T-helper 9 cell (primary cell): Measurements from ENCODE around the gene TFAP2E.

ENCODE experiments used
- DNase-seq: peaks from one replicate; pipeline ENCODE4 v3.0.0-alpha.2; 2020

The TFAP2E gene

DNA sequence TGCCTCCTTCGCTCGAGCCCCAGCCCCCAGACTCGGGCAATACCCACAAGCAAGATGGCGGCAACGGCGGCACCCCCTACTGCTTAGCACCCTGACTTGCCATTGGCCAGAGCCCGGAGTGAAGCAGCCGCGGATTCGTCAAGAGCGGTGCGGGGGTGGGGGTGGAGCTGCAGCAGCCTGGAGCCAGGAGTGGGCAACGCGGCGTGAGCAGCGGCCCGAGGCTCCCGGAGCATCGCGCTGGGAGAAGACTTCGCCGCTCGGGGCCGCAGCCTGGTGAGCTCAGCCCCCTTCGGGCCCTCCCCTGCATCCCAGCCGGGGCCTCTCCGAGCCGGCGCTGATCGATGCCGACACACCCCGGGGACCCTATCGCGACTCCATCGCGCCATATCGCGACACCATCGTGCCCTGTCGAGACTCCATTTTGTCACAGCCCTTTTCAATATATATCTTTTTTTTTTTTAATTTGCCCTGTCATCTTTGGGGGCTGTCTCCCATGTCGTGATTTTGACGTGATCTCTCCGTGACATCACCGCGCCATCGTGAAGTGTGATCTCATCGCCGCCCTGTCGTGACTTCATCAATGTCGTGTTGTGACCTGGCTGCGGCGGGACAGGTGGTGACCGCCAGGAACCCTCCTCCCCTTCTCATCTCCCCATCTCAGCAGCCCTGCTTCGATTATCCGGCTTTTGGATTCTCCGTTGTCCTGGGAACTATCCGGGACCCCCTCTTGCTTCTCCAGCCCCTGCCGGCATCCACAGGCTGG lies 15.3 kb upstream of the TFAP2E start, which contains the start of gene NCDN:
Gene NCDN, plus strand, starts transcription at position 189 of the 763 bp plus-strand sequence. Its CDS starts 392 bp downstream, at position 581.
- peak; percentile 91 for DNase-seq

GRCh38 chr1:35558374-35559316 lies 14.5 kb upstream of the TFAP2E start:
- peak; percentile 26 for DNase-seq

GRCh38 chr1:35559317-35559944 lies 13.7 kb upstream of the TFAP2E start:
- peak; percentile 28 for DNase-seq

DNA sequence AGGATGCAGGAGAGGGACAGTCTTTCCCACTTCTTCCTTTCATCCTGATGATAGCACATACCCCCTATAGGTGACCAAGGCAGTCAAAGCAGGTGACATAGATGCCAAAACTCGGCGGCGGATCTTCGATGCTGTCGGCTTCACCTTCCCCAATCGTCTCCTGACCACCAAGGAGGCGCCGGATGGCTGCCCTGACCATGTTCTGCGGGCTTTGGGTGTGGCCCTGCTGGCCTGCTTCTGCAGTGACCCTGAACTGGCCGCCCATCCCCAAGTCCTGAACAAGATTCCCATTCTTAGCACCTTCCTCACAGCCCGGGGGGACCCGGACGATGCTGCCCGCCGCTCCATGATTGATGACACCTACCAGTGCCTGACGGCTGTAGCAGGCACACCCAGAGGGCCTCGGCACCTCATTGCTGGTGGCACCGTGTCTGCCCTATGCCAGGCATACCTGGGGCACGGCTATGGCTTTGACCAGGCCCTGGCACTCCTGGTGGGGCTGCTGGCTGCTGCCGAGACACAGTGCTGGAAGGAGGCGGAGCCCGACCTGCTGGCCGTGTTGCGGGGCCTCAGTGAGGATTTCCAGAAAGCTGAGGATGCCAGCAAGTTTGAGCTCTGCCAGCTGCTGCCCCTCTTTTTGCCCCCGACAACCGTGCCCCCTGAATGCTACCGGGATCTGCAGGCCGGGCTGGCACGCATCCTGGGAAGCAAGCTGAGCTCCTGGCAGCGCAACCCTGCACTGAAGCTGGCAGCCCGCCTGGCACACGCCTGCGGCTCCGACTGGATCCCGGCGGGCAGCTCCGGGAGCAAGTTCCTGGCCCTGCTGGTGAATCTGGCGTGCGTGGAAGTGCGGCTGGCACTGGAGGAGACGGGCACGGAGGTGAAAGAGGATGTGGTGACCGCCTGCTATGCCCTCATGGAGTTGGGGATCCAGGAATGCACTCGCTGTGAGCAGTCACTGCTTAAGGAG lies 12.6 kb upstream of the TFAP2E start:
- no peak for DNase-seq

DNA sequence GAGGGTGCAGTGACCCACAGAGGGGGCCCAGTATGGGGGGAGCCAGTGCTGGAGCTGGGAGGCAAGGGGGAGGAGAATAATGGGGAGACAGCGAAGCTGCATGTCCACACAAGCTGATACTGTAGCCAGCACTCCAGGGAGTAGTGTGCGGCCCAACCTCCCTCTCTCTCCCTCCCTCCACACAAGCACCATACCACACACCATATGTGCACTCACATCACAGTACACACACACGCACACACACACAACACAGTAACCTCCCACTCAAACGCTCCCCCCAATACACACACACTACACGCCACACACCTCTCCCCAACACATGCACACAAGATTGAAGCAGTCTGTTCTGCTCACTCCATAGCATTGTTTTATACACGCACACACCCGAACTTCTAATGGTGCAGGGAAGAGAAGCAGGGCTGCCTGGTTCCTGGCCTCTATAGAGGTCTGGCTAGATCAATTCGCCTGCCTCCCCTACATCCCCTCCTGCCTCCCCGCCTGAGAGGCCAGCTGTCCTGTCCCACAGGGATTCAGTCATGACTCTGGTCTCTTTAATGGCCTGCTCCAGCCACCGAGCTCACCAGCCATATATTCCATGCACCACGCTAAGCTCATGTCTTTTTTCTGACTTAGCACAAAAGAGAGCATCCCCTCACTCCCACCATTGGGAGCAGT lies 11.7 kb upstream of the TFAP2E start:
- no peak for DNase-seq

- no peak for DNase-seq
Observed at GRCh38 chr1:35561972-35562680, 11.0 kb upstream of the TFAP2E start.

GRCh38 chr1:35563166-35563565 lies 9.9 kb upstream of the TFAP2E start:
- DNase-seq: no peak

GRCh38 chr1:35564037-35564883 lies 8.9 kb upstream of the TFAP2E start:
- peak; percentile 83 for DNase-seq

DNA sequence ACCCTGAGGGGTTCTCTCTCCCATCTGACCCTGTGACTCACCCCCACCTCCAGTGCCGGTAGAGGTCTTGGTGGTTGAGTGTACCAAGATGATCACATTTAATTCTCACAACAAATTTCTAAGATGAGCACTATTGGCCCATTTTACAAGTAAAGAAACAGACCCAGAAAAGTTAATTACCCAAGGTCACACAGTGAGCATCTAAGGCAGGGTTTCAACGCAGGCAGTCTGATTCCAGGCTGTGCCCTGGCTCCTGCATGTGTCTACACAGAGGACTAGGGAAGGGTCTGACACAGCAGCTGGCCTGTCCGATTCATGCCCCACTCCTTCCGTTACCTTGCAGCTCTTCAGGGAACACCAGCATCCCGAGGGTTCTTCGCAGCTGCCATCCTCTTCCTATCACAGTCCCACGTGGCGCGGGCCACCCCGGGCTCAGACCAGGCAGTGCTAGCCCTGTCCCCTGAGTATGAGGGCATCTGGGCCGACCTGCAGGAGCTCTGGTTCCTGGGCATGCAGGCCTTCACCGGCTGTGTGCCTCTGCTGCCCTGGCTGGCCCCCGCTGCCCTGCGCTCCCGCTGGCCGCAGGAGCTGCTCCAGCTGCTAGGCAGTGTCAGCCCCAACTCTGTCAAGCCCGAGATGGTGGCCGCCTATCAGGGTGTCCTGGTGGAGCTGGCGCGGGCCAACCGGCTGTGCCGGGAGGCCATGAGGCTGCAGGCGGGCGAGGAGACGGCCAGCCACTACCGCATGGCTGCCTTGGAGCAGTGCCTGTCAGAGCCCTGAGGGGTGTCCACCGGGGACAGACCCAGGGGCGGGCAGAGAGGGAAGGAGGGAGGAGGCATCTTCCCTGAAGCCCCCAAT lies 8.0 kb upstream of the TFAP2E start:
- DNase-seq: no peak

- no peak for DNase-seq
Observed at GRCh38 chr1:35565742-35566133, 7.4 kb upstream of the TFAP2E start.

GRCh38 chr1:35567947-35568558 lies 5.1 kb upstream of the TFAP2E start:
- DNase-seq: no peak

- peak; percentile 48 for DNase-seq
Observed at GRCh38 chr1:35568975-35569395, 4.1 kb upstream of the TFAP2E start.

DNA sequence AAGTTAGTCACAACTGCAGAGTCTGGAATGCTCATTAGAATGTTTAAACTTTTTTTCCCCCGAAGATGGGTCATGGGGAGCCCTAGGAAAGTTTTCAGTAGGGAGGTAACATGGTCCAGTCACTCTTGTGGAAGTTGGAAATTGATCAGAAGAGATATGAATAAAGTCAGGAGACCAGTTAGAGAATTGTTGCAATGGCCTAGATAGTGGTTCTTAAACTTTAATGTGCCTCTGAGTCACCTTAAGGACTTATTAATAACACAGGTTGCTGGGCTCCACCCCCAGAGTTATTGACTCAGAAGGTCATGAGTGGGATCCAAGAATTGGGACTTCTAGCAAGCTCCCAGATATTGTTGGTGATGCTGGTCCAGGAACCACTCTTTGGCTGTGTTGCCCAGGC lies 3.2 kb upstream of the TFAP2E start:
- no peak for DNase-seq

DNA sequence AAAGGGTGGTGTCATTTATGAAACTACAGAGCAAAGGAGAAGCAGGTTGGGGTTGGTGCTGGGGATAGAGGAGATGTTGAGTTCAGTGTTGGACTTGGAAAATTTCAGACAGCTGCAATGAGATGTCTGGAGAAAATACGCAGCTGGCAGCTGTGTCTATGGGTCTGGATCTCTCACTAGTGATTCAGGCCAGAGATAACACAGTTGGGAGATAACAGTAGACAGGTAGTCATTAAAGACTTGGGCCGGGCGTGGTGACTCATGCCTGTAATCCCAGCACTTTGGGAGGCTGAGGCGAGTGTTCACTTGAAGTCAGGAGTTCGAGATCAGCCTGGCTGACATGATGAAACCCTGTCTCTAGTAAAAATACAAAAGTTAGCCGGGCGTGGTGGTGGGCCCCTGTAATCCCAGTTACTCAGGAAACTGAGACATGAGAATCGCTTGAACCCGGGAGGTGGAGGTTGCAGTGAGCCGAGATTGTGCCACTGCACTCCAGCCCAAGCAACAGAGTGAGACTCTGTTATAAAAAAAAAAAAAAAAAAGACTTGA lies 2.5 kb upstream of the TFAP2E start:
- DNase-seq: no peak

- no peak for DNase-seq
Observed at GRCh38 chr1:35571263-35571662, 1.9 kb upstream of the TFAP2E start.

- DNase-seq: no peak
Observed at GRCh38 chr1:35572296-35572695, 818 bp upstream of the TFAP2E start.

GRCh38 chr1:35574125-35574654 lies 1.1 kb downstream of the TFAP2E start:
- DNase-seq: no peak
